Fibroblast of skin of scalp (primary cell): ENCODE measurements around the gene IGFBP2.
A peak's percentile ranks its signal among the peaks of the same experiment; 100 is the strongest.

Experiments
- DNase-seq: peaks from one replicate; pipeline ENCODE4 v3.0.0-alpha.2; 2013

Gene IGFBP2

GRCh38 chr2:216713691-216714336, 80.6 kb downstream of the IGFBP2 start:
- peak; percentile 99 for DNase-seq
